ENCODE data around the gene IGFL4.

IGFL4 gene

GRCh38 chr19:46063201-46063600 is 22.4 kb upstream of the IGFL4 start:
- DNase-seq (ENCODE audit: low spot score), result no peak

- DNase-seq (ENCODE audit: low spot score), result no peak
Measured at GRCh38 chr19:46060012-46060411, 19.2 kb upstream of the IGFL4 start.

- DNase-seq (ENCODE audit: low spot score), result no peak
Measured at GRCh38 chr19:46058778-46059177, 18.0 kb upstream of the IGFL4 start.

- DNase-seq (ENCODE audit: low spot score), result no peak
Measured at GRCh38 chr19:46056536-46056935, 15.7 kb upstream of the IGFL4 start.

GRCh38 chr19:46052896-46053295 is 12.1 kb upstream of the IGFL4 start:
- DNase-seq (ENCODE audit: low spot score), result no peak

- no peak for DNase-seq (ENCODE audit: low spot score)
Measured at GRCh38 chr19:46049597-46049996, 8.8 kb upstream of the IGFL4 start.

GRCh38 chr19:46043519-46043918 is 2.7 kb upstream of the IGFL4 start:
- no peak for DNase-seq (ENCODE audit: low spot score)

- no peak for DNase-seq (ENCODE audit: low spot score)
Measured at GRCh38 chr19:46042252-46042883, 1.6 kb upstream of the IGFL4 start.

- no peak for DNase-seq (ENCODE audit: low spot score)
Measured at GRCh38 chr19:46040125-46040524, 677 bp downstream of the IGFL4 start.

GRCh38 chr19:46036744-46037128 is 4.1 kb downstream of the IGFL4 start:
- DNase-seq (ENCODE audit: low spot score), result no peak

GRCh38 chr19:46035986-46036743 is 4.6 kb downstream of the IGFL4 start:
- no peak for DNase-seq (ENCODE audit: low spot score)

- DNase-seq (ENCODE audit: low spot score), result no peak
Measured at GRCh38 chr19:46035546-46035945, 5.3 kb downstream of the IGFL4 start.

- no peak for DNase-seq (ENCODE audit: low spot score)
Measured at GRCh38 chr19:46033401-46033800, 7.4 kb downstream of the IGFL4 start.

GRCh38 chr19:46032597-46033025 is 8.2 kb downstream of the IGFL4 start:
- no peak for DNase-seq (ENCODE audit: low spot score)

- DNase-seq (ENCODE audit: low spot score), result no peak
Measured at GRCh38 chr19:46031781-46032596, 8.8 kb downstream of the IGFL4 start.

- no peak for DNase-seq (ENCODE audit: low spot score)
Measured at GRCh38 chr19:46030812-46031550, 9.8 kb downstream of the IGFL4 start.

- DNase-seq (ENCODE audit: low spot score), result no peak
Measured at GRCh38 chr19:46025835-46026234, 15.0 kb downstream of the IGFL4 start.

GRCh38 chr19:46023311-46023779 is 17.5 kb downstream of the IGFL4 start:
- DNase-seq (ENCODE audit: low spot score), result no peak

- DNase-seq (ENCODE audit: low spot score), result no peak
Measured at GRCh38 chr19:46022431-46023310, 18.1 kb downstream of the IGFL4 start, which contains the start of gene PGLYRP1. Gene PGLYRP1, minus strand, starts transcription at chr19:46023053. Its CDS starts 32 bp downstream, at chr19:46023021.

- DNase-seq (ENCODE audit: low spot score), result no peak
Measured at GRCh38 chr19:46022061-46022430, 18.8 kb downstream of the IGFL4 start.

- no peak for DNase-seq (ENCODE audit: low spot score)
Measured at GRCh38 chr19:46021531-46022041, 19.2 kb downstream of the IGFL4 start.

Data from germinal center (tissue), 1 donor.